ENCODE results near the gene SDR9C7.

DNA sequence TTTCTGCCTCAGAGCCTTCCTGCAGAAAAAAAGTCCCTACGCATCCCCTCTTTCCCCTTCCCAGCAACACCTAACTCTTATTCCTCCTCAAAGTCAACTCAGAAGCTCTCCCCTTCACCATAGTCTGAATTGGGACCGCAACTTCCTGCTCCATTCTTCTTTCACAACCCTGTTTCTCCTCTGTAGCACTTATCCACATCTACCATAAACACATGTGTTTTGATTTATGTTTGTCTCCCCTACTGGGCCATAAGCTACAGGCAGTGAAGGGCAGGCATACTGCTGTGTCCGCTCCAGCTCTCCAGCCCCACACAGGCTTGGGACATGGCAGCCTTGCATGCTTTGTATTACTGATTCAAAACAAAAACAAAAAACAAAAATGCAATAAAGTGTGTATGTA is 5.9 kb downstream of the SDR9C7 start:
- no peak for TF ChIP-seq EZH2 (IDR thresholded peaks at IDR 0.05; ENCODE audit: low read depth)
- TF ChIP-seq CTCF (conservative IDR thresholded peaks at IDR 0.05): no peak
